Glutamatergic neuron (in vitro differentiated cells): Measurements from ENCODE around the gene ZMPSTE24. TPM values are rescaled to one million over a fixed set of nuclear protein-coding genes. Genes with fewer than 3 reads are reported as not detected.

Source experiments
- DNase-seq: peaks from one replicate; pipeline ENCODE4 v3.0.0; 2022
- H3K27ac Mint-ChIP-seq: one replicate; pipeline ENCODE4 v1.8.0; 2020; ENCODE audit warnings: mild to moderate bottlenecking, mixed read lengths, inconsistent platforms; ENCODE audit not compliant: unreplicated experiment
- H3K27me3 Mint-ChIP-seq: one replicate; pipeline ENCODE4 v1.8.0; 2020; ENCODE audit warnings: mild to moderate bottlenecking, moderate library complexity, mixed read lengths, inconsistent platforms; ENCODE audit not compliant: unreplicated experiment
- H3K36me3 Mint-ChIP-seq: one replicate; pipeline ENCODE4 v1.8.0; 2020; ENCODE audit warnings: mild to moderate bottlenecking, mixed read lengths, inconsistent platforms; ENCODE audit not compliant: unreplicated experiment
- H3K4me1 Mint-ChIP-seq: one replicate; pipeline ENCODE4 v1.8.0; 2020; ENCODE audit warnings: mild to moderate bottlenecking, low read depth, mixed read lengths, inconsistent platforms; ENCODE audit not compliant: unreplicated experiment
- H3K4me3 Mint-ChIP-seq: one replicate; pipeline ENCODE4 v1.8.0; 2020; ENCODE audit warnings: mild to moderate bottlenecking, mixed read lengths, inconsistent platforms; ENCODE audit not compliant: unreplicated experiment
- H3K9me3 Mint-ChIP-seq: one replicate; pipeline ENCODE4 v1.8.0; 2020; ENCODE audit warnings: mild to moderate bottlenecking, moderate library complexity, mixed read lengths, inconsistent platforms; ENCODE audit not compliant: unreplicated experiment
- CTCF ChIP-seq: fragments of 200-600 bp; sonication (generic); IDR thresholded peaks from one replicate; pipeline ENCODE4 v1.5.0; 2021; ENCODE audit not compliant: partially characterized antibody, unreplicated experiment
- total RNA-seq: library from RNA; stranded (reverse); fragmentation: NEBNext Ultra II Directional; extraction: Animal tissue kit (Norgen Biotek cat#: 25700); gene quantifications from one replicate; pipeline ENCODE4 v1.2.1, GENCODE V29; 2021; ENCODE audit not compliant: unreplicated experiment

The ZMPSTE24 gene
- total RNA-seq, 1 donor from 2014 or later: 32.8 TPM

- peaks cover 5% of the 10 kb centered on the region for H3K36me3 Mint-ChIP-seq
- TF ChIP-seq CTCF: no peak
- peaks cover 18% of the 10 kb centered on the region for H3K27me3 Mint-ChIP-seq
- no peak overlapping the region for H3K27ac Mint-ChIP-seq
- H3K4me3 Mint-ChIP-seq: peak overlapping the region; percentile 42
- DNase-seq: no peak
- peaks cover 4% of the 10 kb centered on the region for H3K9me3 Mint-ChIP-seq
- peaks cover 5% of the 10 kb centered on the region for H3K4me1 Mint-ChIP-seq
These were observed 56.1 kb downstream of the ZMPSTE24 start for GRCh38 chr1:40313958-40314720.

- DNase-seq: no peak
- peak overlapping the region; percentile 70 for H3K4me3 Mint-ChIP-seq
- H3K9me3 Mint-ChIP-seq: peaks cover 4% of the 10 kb centered on the region
- peaks cover 18% of the 10 kb centered on the region for H3K27me3 Mint-ChIP-seq
- H3K4me1 Mint-ChIP-seq: peaks cover 5% of the 10 kb centered on the region
- H3K36me3 Mint-ChIP-seq: peaks cover 5% of the 10 kb centered on the region
- H3K27ac Mint-ChIP-seq: no peak overlapping the region
- TF ChIP-seq CTCF: no peak
These were observed 56.7 kb downstream of the ZMPSTE24 start for GRCh38 chr1:40314721-40315238.

- Mint-ChIP-seq H3K4me3 (peak overlapping the region; percentile 78), H3K27ac (no peak overlapping the region)
These were observed 57.3 kb downstream of the ZMPSTE24 start for GRCh38 chr1:40315239-40315794.

GRCh38 chr1:40315795-40316594, 58.0 kb downstream of the ZMPSTE24 start:
- Mint-ChIP-seq H3K4me3 (peak overlapping the region; percentile 78), H3K9me3 (peaks cover 4% of the 10 kb centered on the region), H3K27ac (no peak overlapping the region), H3K36me3 (peaks cover 5% of the 10 kb centered on the region), H3K27me3 (peaks cover 18% of the 10 kb centered on the region), H3K4me1 (peaks cover 5% of the 10 kb centered on the region)
- DNase-seq: peak; percentile 33
- no peak for TF ChIP-seq CTCF

More at GRCh38 chr1:40315239-40315794, 57.3 kb downstream of the ZMPSTE24 start:
- H3K4me1 Mint-ChIP-seq: peaks cover 5% of the 10 kb centered on the region
- peaks cover 4% of the 10 kb centered on the region for H3K9me3 Mint-ChIP-seq
- peak; percentile 82 for DNase-seq
- H3K27me3 Mint-ChIP-seq: peaks cover 18% of the 10 kb centered on the region
- TF ChIP-seq CTCF: peak; percentile 98
- peaks cover 5% of the 10 kb centered on the region for H3K36me3 Mint-ChIP-seq
